Endothelial cell of umbilical vein (primary cell): ENCODE measurements around the gene EXT2. TPM values are rescaled to one million over a fixed set of nuclear protein-coding genes. Genes with fewer than 3 reads are reported as not detected.

Experiments used
- BruUV-seq: library from RNA; stranded (reverse); fragments of 400-500 nt; replicated peaks from 2 replicates; lab custom pipeline; 2021; lab: Mats Ljungman, UMichigan
- CTCF ChIA-PET: fragments of 300-600, 350-600 bp; sonication (Branson Sonifier 250); formaldehyde crosslinking; loops from one replicate; lab custom pipeline; 2021; ENCODE audit warnings: antibody characterized with exemption, inconsistent platforms; lab: Charles Lee
- POLR2A ChIA-PET: fragments of 300-600, 350-600 bp; sonication (Branson Sonifier 250); formaldehyde crosslinking; loops from one replicate; lab custom pipeline; 2021; ENCODE audit warnings: antibody characterized with exemption, inconsistent platforms; lab: Charles Lee
- DNase-seq: peaks from one replicate; pipeline ENCODE4 v3.0.0-alpha.2; 2011; ENCODE audit warnings: low read depth, low spot score
- FAIRE-seq: peaks from 2 replicates; lab custom pipeline; 2011; peaks lifted over from hg19 to GRCh38; lab: Jason Lieb, UNC
- H2AFZ ChIP-seq: 2 replicates; pipeline ENCODE4 v1.6.0; 2012; ENCODE audit warnings: low read depth, low read length, control low read depth, inconsistent platforms
- H3K27ac ChIP-seq: 2 replicates; pipeline ENCODE4 v1.5.1; 2011; ENCODE audit warnings: low read depth, mild to moderate bottlenecking, control low read depth, low read length, moderate library complexity; ENCODE audit not compliant: insufficient read depth
- H3K27me3 ChIP-seq, 2 experiments: 2 replicates each; pipeline versions ENCODE4 v1.6.0 to v1.6.1; 2011; ENCODE audit warnings: low read length in 2 of 2, mixed read lengths in 1 of 2; ENCODE audit not compliant: control insufficient read depth in 2 of 2, insufficient read depth in 2 of 2
- H3K36me3 ChIP-seq, 2 experiments: 2 replicates in 1 of 2; 3 replicates in 1 of 2; pipeline ENCODE4 v1.5.1; 2011; ENCODE audit warnings: low read length in 2 of 2, mild to moderate bottlenecking in 1 of 2, moderate library complexity in 1 of 2; ENCODE audit not compliant: control insufficient read depth in 2 of 2, insufficient read depth in 2 of 2; ENCODE audit errors: extremely low read depth in 1 of 2
- H3K4me1 ChIP-seq: 3 replicates; pipeline ENCODE4 v1.5.1; 2011; ENCODE audit warnings: mild to moderate bottlenecking, low read length; ENCODE audit not compliant: control insufficient read depth, insufficient read depth; ENCODE audit errors: extremely low read depth
- H3K4me2 ChIP-seq: 2 replicates; pipeline ENCODE4 v1.6.1; 2011; ENCODE audit warnings: low read length, control low read depth, mixed read lengths; ENCODE audit not compliant: insufficient read depth
- H3K4me3 ChIP-seq, 3 experiments: fragments of 200-600 bp in 1 of 3; sonication (generic), shearing (Covaris generic) in 1 of 3; replicated peaks in 1 of 3; 2 replicates each; pipeline ENCODE4 v1.5.1; 2011 to 2016; ENCODE audit warnings: control low read depth in 3 of 3, low read length in 3 of 3, mild to moderate bottlenecking in 2 of 3, inconsistent platforms in 1 of 3, low read depth in 1 of 3, moderate library complexity in 1 of 3; ENCODE audit not compliant: insufficient read depth in 1 of 3
- H3K79me2 ChIP-seq: 2 replicates; pipeline ENCODE4 v1.6.0; 2012; ENCODE audit warnings: low read length, inconsistent platforms; ENCODE audit not compliant: control insufficient read depth, insufficient read depth
- H3K9ac ChIP-seq: replicated peaks from 2 replicates; pipeline ENCODE3; 2011; ENCODE audit warnings: low read length, control low read depth; ENCODE audit not compliant: insufficient read depth; ENCODE audit errors: extremely low read depth
- H3K9me1 ChIP-seq: replicated peaks from 3 replicates; pipeline ENCODE4 v1.6.0; 2011; ENCODE audit warnings: mild to moderate bottlenecking, low read length; ENCODE audit not compliant: control insufficient read depth, insufficient read depth; ENCODE audit errors: extremely low read depth
- H3K9me3 ChIP-seq: replicated peaks from 2 replicates; pipeline ENCODE4 v1.5.1; 2012; ENCODE audit warnings: low read length, inconsistent platforms; ENCODE audit not compliant: control insufficient read depth, insufficient read depth
- H4K20me1 ChIP-seq: replicated peaks from 2 replicates; pipeline ENCODE3; 2011; ENCODE audit warnings: mild to moderate bottlenecking, low read length; ENCODE audit not compliant: control insufficient read depth, insufficient read depth; ENCODE audit errors: extremely low read depth
- EZH2 ChIP-seq: IDR thresholded peaks from 2 replicates; pipeline ENCODE4 v1.6.1; 2012; ENCODE audit warnings: borderline replicate concordance, low read depth, mild to moderate bottlenecking, moderate library complexity, low read length, inconsistent platforms; ENCODE audit not compliant: severe bottlenecking
- FOS ChIP-seq: IDR thresholded peaks from 2 replicates; pipeline ENCODE4 v1.6.1; 2011; ENCODE audit warnings: mild to moderate bottlenecking, low read length, moderate library complexity, borderline replicate concordance; ENCODE audit not compliant: insufficient read depth
- GATA2 ChIP-seq: IDR thresholded peaks from 2 replicates; pipeline ENCODE4 v1.7.0; 2011; ENCODE audit warnings: low read depth, mild to moderate bottlenecking, moderate library complexity, mixed read lengths, low read length; ENCODE audit not compliant: insufficient read length, insufficient read depth
- JUN ChIP-seq: IDR thresholded peaks from 2 replicates; pipeline ENCODE4 v1.6.1; 2011; ENCODE audit warnings: borderline replicate concordance, low read depth; ENCODE audit not compliant: insufficient read length, insufficient read depth
- MYC ChIP-seq: IDR thresholded peaks from one replicate; pipeline ENCODE4 v1.6.1; 2011; ENCODE audit warnings: mild to moderate bottlenecking, low read depth, low read length
- POLR2A ChIP-seq: IDR thresholded peaks from 2 replicates; pipeline ENCODE4 v1.6.1; 2012; ENCODE audit warnings: low read depth, mild to moderate bottlenecking, control low read depth, low read length
- POLR2AphosphoS5 ChIP-seq: IDR thresholded peaks from 2 replicates; pipeline ENCODE4 v1.6.1; 2012; ENCODE audit warnings: low read depth, mild to moderate bottlenecking, control low read depth, low read length, moderate library complexity; ENCODE audit not compliant: insufficient read depth
- dilution Hi-C: fragments of 300-500 bp; cut with MboI; formaldehyde crosslinking; loops from one replicate; pipeline ENCODE4 v1.15.0; 2019; ENCODE audit warnings: low sequenced_read_pairs; ENCODE audit not compliant: extremely low pct_ligation_motif_present
- intact Hi-C: fragments of 100-400 bp; cut with micrococcal nuclease; formaldehyde crosslinking; loops from one replicate; pipeline ENCODE4 v1.10.0; 2022
- polyA plus RNA-seq, 4 experiments: library from polyadenylated mRNA; depleted of rRNA in 3 of 4; stranded (reverse) in 3 of 4; unstranded in 1 of 4; fragments of >200 nt; gene quantifications; 2 replicates each; pipeline versions ENCODE4 v1.2.1 to v1.2.3, GENCODE V29; 2011 to 2012; ENCODE audit warnings: missing spikeins in 1 of 4
- total RNA-seq: library from RNA; stranded (reverse); gene quantifications from 2 replicates; pipeline ENCODE4 v1.2.3, GENCODE V29; 2021
- TF ChIP-seq, protein P1 (sequence below), 2 donors: IDR thresholded peaks; 1 replicate in 1 of 2; 2 replicates in 1 of 2; pipeline ENCODE4 v1.5.1; 2011; ENCODE audit warnings: low read length in 2 of 2, mild to moderate bottlenecking in 2 of 2, moderate library complexity in 2 of 2, control low read depth in 1 of 2, inconsistent platforms in 1 of 2, low read depth in 1 of 2; ENCODE audit not compliant: insufficient read depth in 1 of 2; ENCODE audit errors: extremely low read depth in 1 of 2
- TF ChIP-seq, protein P2 (sequence below): IDR thresholded peaks from 2 replicates; pipeline ENCODE4 v1.6.1; 2011; ENCODE audit not compliant: insufficient read depth, insufficient read length

Gene EXT2
- total and polyA plus RNA-seq, 2 donors (not counting 3 experiments of a cell fraction or from before 2014, with no cell fraction given) = 50.9 to 60.3 TPM

DNA sequence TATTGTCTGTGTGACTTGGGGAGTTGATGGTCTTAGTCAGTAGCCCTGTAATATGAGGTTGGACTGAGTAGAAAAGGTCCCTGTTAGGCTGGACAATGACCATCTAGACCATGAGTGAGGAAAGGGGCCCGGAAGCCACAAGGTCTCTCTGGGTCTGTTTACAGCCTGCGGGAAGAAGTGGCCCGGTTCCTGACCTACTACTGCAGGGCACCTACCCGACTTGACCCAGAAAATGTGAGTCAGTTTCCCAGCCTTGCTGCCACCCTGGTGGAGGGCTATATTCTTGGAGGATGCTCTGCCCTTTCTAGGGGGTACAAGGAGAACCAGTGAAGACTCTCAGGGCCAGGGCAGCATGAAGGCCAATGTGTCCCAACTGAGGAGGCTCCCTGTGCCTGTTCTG is 44.3 kb upstream of the EXT2 start:
- DNase-seq (no peak), FAIRE-seq (no peak)
- Histone ChIP-seq H3K4me2 (no peak overlapping the region), H3K36me3 (no peaks in the 10 kb centered on the region), H3K9me3 (no peaks in the 10 kb centered on the region), H3K79me2 (no peaks in the 10 kb centered on the region), H3K4me3 (no peak overlapping the region), H3K27ac (no peak overlapping the region), H4K20me1 (no peaks in the 10 kb centered on the region), H2AFZ (no peak overlapping the region), H3K9me1 (no peaks in the 10 kb centered on the region), H3K27me3 (peaks cover 4 to 13% of the 10 kb centered on the region in 2 experiments), H3K9ac (no peak overlapping the region), H3K4me1 (no peaks in the 10 kb centered on the region)
- TF ChIP-seq POLR2AphosphoS5 = no peak
- TF ChIP-seq, protein P1, sequence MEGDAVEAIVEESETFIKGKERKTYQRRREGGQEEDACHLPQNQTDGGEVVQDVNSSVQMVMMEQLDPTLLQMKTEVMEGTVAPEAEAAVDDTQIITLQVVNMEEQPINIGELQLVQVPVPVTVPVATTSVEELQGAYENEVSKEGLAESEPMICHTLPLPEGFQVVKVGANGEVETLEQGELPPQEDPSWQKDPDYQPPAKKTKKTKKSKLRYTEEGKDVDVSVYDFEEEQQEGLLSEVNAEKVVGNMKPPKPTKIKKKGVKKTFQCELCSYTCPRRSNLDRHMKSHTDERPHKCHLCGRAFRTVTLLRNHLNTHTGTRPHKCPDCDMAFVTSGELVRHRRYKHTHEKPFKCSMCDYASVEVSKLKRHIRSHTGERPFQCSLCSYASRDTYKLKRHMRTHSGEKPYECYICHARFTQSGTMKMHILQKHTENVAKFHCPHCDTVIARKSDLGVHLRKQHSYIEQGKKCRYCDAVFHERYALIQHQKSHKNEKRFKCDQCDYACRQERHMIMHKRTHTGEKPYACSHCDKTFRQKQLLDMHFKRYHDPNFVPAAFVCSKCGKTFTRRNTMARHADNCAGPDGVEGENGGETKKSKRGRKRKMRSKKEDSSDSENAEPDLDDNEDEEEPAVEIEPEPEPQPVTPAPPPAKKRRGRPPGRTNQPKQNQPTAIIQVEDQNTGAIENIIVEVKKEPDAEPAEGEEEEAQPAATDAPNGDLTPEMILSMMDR (IDR thresholded peaks at IDR 0.05; ENCODE audit: extremely low read depth in 1 of 2, insufficient read depth in 1 of 2, low read depth in 1 of 2, low read length in 2 of 2) = no peak
- TF ChIP-seq EZH2 = no peak
- TF ChIP-seq MYC = no peak
- no peak for TF ChIP-seq GATA2
- no peak for TF ChIP-seq JUN
- no peak for TF ChIP-seq POLR2A
- no peak for TF ChIP-seq FOS
- TF ChIP-seq, protein P2, sequence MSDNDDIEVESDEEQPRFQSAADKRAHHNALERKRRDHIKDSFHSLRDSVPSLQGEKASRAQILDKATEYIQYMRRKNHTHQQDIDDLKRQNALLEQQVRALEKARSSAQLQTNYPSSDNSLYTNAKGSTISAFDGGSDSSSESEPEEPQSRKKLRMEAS = no peak
- POLR2A ChIA-PET = no interaction called here
- intact Hi-C loops (no loop called here), dilution Hi-C loops (no loop called here)
- CTCF ChIA-PET = interaction anchor here (1.4 kb wide), 1 partner anchor 10 kb away, joined by 3 read pairs; no protein-coding TSS in a partner anchor
- BruUV-seq = no TSS peak
